HG02870 (cell line): Measurements from ENCODE around the gene KRT74.

Experiments used
- ATAC-seq: cut with Tn5 transposase; IDR thresholded peaks from one replicate; pipeline ENCODE4 v1.9.1; 2021; ENCODE audit warnings: mild to moderate bottlenecking, moderate library complexity; ENCODE audit not compliant: unreplicated experiment

Gene KRT74

GRCh38 chr12:52539821-52540173 lies 33.8 kb downstream of the KRT74 start:
- ATAC-seq, result no peak

GRCh38 chr12:52539083-52539820 lies 34.4 kb downstream of the KRT74 start:
- no peak for ATAC-seq

- ATAC-seq, result no peak
These were observed 36.5 kb downstream of the KRT74 start for GRCh38 chr12:52537101-52537500.

GRCh38 chr12:52535574-52535973 lies 38.1 kb downstream of the KRT74 start:
- no peak for ATAC-seq

GRCh38 chr12:52534482-52534881 lies 39.2 kb downstream of the KRT74 start:
- ATAC-seq, result no peak

GRCh38 chr12:52533686-52534470 lies 39.8 kb downstream of the KRT74 start:
- no peak for ATAC-seq

GRCh38 chr12:52532636-52533035 lies 41.0 kb downstream of the KRT74 start:
- no peak for ATAC-seq

- ATAC-seq, result no peak
These were observed 41.9 kb downstream of the KRT74 start for GRCh38 chr12:52531566-52532300.

GRCh38 chr12:52530905-52531304 lies 42.7 kb downstream of the KRT74 start:
- no peak for ATAC-seq

GRCh38 chr12:52530366-52530765 lies 43.3 kb downstream of the KRT74 start:
- no peak for ATAC-seq

- no peak for ATAC-seq
These were observed 43.8 kb downstream of the KRT74 start for GRCh38 chr12:52529846-52530245.

GRCh38 chr12:52529417-52529816 lies 44.2 kb downstream of the KRT74 start:
- ATAC-seq, result no peak

GRCh38 chr12:52528641-52529143 lies 45.0 kb downstream of the KRT74 start:
- ATAC-seq, result no peak

GRCh38 chr12:52527121-52527800 lies 46.4 kb downstream of the KRT74 start:
- ATAC-seq, result no peak

GRCh38 chr12:52526511-52526951 lies 47.1 kb downstream of the KRT74 start:
- ATAC-seq, result no peak

- no peak for ATAC-seq
These were observed 47.8 kb downstream of the KRT74 start for GRCh38 chr12:52525661-52526499.

GRCh38 chr12:52524898-52525591 lies 48.6 kb downstream of the KRT74 start:
- ATAC-seq, result no peak

GRCh38 chr12:52524241-52524897 lies 49.3 kb downstream of the KRT74 start:
- ATAC-seq, result no peak

- no peak for ATAC-seq
These were observed 49.8 kb downstream of the KRT74 start for GRCh38 chr12:52523824-52524223.
